Gastrocnemius medialis (tissue), 4 donors: ENCODE data around the gene DENND1A. TPM values are rescaled to one million over a fixed set of nuclear protein-coding genes. Genes with fewer than 3 reads are reported as not detected.

Experiments used
- ATAC-seq, 2 donors: fragments of 150-250 bp; one replicate each; pipeline ENCODE4 v1.9.1; 2016
- DNase-seq, 2 donors: peaks; one replicate each; pipeline ENCODE4 v3.0.0-alpha.2; 2019
- H3K27ac ChIP-seq, 4 donors: fragments of 200-600 bp; sonication (generic); 1 replicate in 1 of 4; 2 replicates in 3 of 4; pipeline ENCODE4 v1.5.1; 2016 to 2018; ENCODE audit warnings: mild to moderate bottlenecking in 2 of 4, moderate library complexity in 1 of 4
- H3K27me3 ChIP-seq, 3 donors: fragments of 200-600 bp; sonication (generic) in 2 of 3; 1 replicate in 1 of 3; 2 replicates in 2 of 3; pipeline versions ENCODE4 v1.5.1 to v1.6.0; 2016 to 2019; ENCODE audit warnings: mild to moderate bottlenecking in 1 of 3, moderate library complexity in 1 of 3
- H3K36me3 ChIP-seq, 2 donors: fragments of 200-600 bp; sonication (generic) in 1 of 2; one replicate each; pipeline ENCODE4 v1.5.1; 2017 to 2018
- H3K4me1 ChIP-seq, 2 donors: fragments of 200-600 bp; sonication (generic) in 1 of 2; one replicate each; pipeline ENCODE4 v1.5.1; 2016 to 2017; ENCODE audit warnings: mild to moderate bottlenecking in 2 of 2
- H3K4me3 ChIP-seq, 4 donors: fragments of 200-600 bp; sonication (generic) in 3 of 4; 1 replicate in 1 of 4; 2 replicates in 3 of 4; pipeline ENCODE4 v1.5.1; 2016 to 2019; ENCODE audit warnings: mild to moderate bottlenecking in 2 of 4
- H3K9me3 ChIP-seq, 3 donors: fragments of 200-600 bp; sonication (generic) in 2 of 3; 1 replicate in 1 of 3; 2 replicates in 2 of 3; pipeline ENCODE4 v1.5.1; 2016 to 2019
- CTCF ChIP-seq, 5 experiments: fragments of 450-650 bp in 3 of 5; fragments of 200-600 bp in 2 of 5; sonication (generic) in 2 of 5; IDR thresholded peaks in 4 of 5; conservative IDR thresholded peaks in 1 of 5; 1 replicate in 4 of 5; 2 replicates in 1 of 5; pipeline ENCODE4 v1.5.1; 2016 to 2019; ENCODE audit warnings: antibody characterized with exemption in 5 of 5, mild to moderate bottlenecking in 3 of 5, moderate library complexity in 3 of 5
- POLR2A ChIP-seq, 2 donors: fragments of 450-650 bp; IDR thresholded peaks; one replicate each; pipeline ENCODE4 v1.6.1; 2017; ENCODE audit warnings: antibody characterized with exemption in 2 of 2, mild to moderate bottlenecking in 2 of 2, moderate library complexity in 2 of 2
- in situ Hi-C, 4 donors: fragments of 200-750 bp; cut with MboI; loops; one replicate each; pipeline versions ENCODE4 v1.15.0 to v1.8.0; 2017; ENCODE audit warnings: low sequenced_read_pairs in 4 of 4
- intact Hi-C: fragments of 100-400 bp; cut with DNase I; formaldehyde crosslinking; loops from one replicate; pipeline ENCODE4 v1.15.1; 2023; ENCODE audit warnings: low total_unique reads
- total RNA-seq, 4 donors: library from RNA; depleted of rRNA; stranded (reverse); fragments of >200 nt; gene quantifications; one replicate each; pipeline versions ENCODE4 v1.1.0 to v1.2.3, GENCODE V29; 2016

Gene DENND1A
- total RNA-seq, 4 donors from 2014 or later = 14.1 to 24.6 (median 16.4) TPM

- no peak for DNase-seq
- no peak for TF ChIP-seq POLR2A (IDR thresholded peaks at IDR 0.05)
- no peak for TF ChIP-seq CTCF (IDR thresholded peaks at IDR 0.05 in 4 of 5, conservative IDR thresholded peaks at IDR 0.05 in 1 of 5)
- no peak for ATAC-seq
- Histone ChIP-seq H3K36me3 (no peaks in the 10 kb centered on the region), H3K9me3 (no peaks in the 10 kb centered on the region), H3K4me1 (no peaks in the 10 kb centered on the region), H3K4me3 (no peak overlapping the region), H3K27me3 (no peaks in the 10 kb centered on the region), H3K27ac (no peak overlapping the region)
- in situ Hi-C loops = no loop called here
- intact Hi-C loops = no loop called here
Measured at GRCh38 chr9:123773783-123774182, 156.1 kb downstream of the DENND1A start.

- TF ChIP-seq POLR2A (IDR thresholded peaks at IDR 0.05) (no peak), CTCF (IDR thresholded peaks at IDR 0.05 in 4 of 5, conservative IDR thresholded peaks at IDR 0.05 in 1 of 5) (no peak)
- in situ Hi-C loops = no loop called here
- no peaks in the 10 kb centered on the region for H3K9me3 ChIP-seq
- DNase-seq (no peak), ATAC-seq (no peak)
- H3K27ac ChIP-seq = no peak overlapping the region
- intact Hi-C loops = no loop called here
- no peaks in the 10 kb centered on the region for H3K36me3 ChIP-seq
- H3K27me3 ChIP-seq = no peaks in the 10 kb centered on the region
- H3K4me1 ChIP-seq = no peaks in the 10 kb centered on the region
- H3K4me3 ChIP-seq = no peak overlapping the region
Measured at GRCh38 chr9:123772967-123773366, 157.0 kb downstream of the DENND1A start.

GRCh38 chr9:123772374-123772773 is 157.6 kb downstream of the DENND1A start:
- Histone ChIP-seq H3K27ac (no peak overlapping the region), H3K36me3 (no peaks in the 10 kb centered on the region), H3K9me3 (no peaks in the 10 kb centered on the region), H3K4me1 (no peaks in the 10 kb centered on the region), H3K27me3 (no peaks in the 10 kb centered on the region), H3K4me3 (no peak overlapping the region)
- DNase-seq (no peak), ATAC-seq (no peak)
- TF ChIP-seq CTCF (IDR thresholded peaks at IDR 0.05 in 4 of 5, conservative IDR thresholded peaks at IDR 0.05 in 1 of 5) (no peak), POLR2A (IDR thresholded peaks at IDR 0.05) (no peak)
- intact Hi-C loops (no loop called here), in situ Hi-C loops (no loop called here)

GRCh38 chr9:123771690-123772089 is 158.2 kb downstream of the DENND1A start:
- H3K36me3 ChIP-seq = no peaks in the 10 kb centered on the region
- DNase-seq = no peak
- H3K4me1 ChIP-seq = no peaks in the 10 kb centered on the region
- H3K9me3 ChIP-seq = no peaks in the 10 kb centered on the region
- TF ChIP-seq POLR2A (IDR thresholded peaks at IDR 0.05) (no peak), CTCF (IDR thresholded peaks at IDR 0.05 in 4 of 5, conservative IDR thresholded peaks at IDR 0.05 in 1 of 5) (no peak)
- in situ Hi-C loops (no loop called here), intact Hi-C loops (no loop called here)
- H3K27me3 ChIP-seq = no peaks in the 10 kb centered on the region
- no peak for ATAC-seq
- H3K27ac ChIP-seq = no peak overlapping the region
- no peak overlapping the region for H3K4me3 ChIP-seq

GRCh38 chr9:123769719-123770118 is 160.2 kb downstream of the DENND1A start:
- Histone ChIP-seq H3K4me1 (no peaks in the 10 kb centered on the region), H3K9me3 (no peaks in the 10 kb centered on the region), H3K36me3 (no peaks in the 10 kb centered on the region), H3K27ac (no peak overlapping the region), H3K27me3 (no peaks in the 10 kb centered on the region), H3K4me3 (no peak overlapping the region)
- in situ Hi-C loops = no loop called here
- ATAC-seq (no peak), DNase-seq (no peak)
- TF ChIP-seq CTCF (IDR thresholded peaks at IDR 0.05 in 4 of 5, conservative IDR thresholded peaks at IDR 0.05 in 1 of 5) (no peak), POLR2A (IDR thresholded peaks at IDR 0.05) (no peak)
- intact Hi-C loops = no loop called here
